Endothelial cell of umbilical vein (primary cell): Measurements from ENCODE around the gene PPP1R1A. TPM values are rescaled to one million over a fixed set of nuclear protein-coding genes. Genes with fewer than 3 reads are reported as not detected.

ENCODE experiments used
- BruUV-seq: library from RNA; stranded (reverse); fragments of 400-500 nt; replicated peaks from 2 replicates; lab custom pipeline; 2021; lab: Mats Ljungman, UMichigan
- CTCF ChIA-PET: fragments of 300-600, 350-600 bp; sonication (Branson Sonifier 250); formaldehyde crosslinking; loops from one replicate; lab custom pipeline; 2021; ENCODE audit warnings: antibody characterized with exemption, inconsistent platforms; lab: Charles Lee
- POLR2A ChIA-PET: fragments of 300-600, 350-600 bp; sonication (Branson Sonifier 250); formaldehyde crosslinking; loops from one replicate; lab custom pipeline; 2021; ENCODE audit warnings: antibody characterized with exemption, inconsistent platforms; lab: Charles Lee
- DNase-seq: peaks from one replicate; pipeline ENCODE4 v3.0.0-alpha.2; 2011; ENCODE audit warnings: low read depth, low spot score
- FAIRE-seq: peaks from 2 replicates; lab custom pipeline; 2011; peaks lifted over from hg19 to GRCh38; lab: Jason Lieb, UNC
- H2AFZ ChIP-seq: 2 replicates; pipeline ENCODE4 v1.6.0; 2012; ENCODE audit warnings: low read depth, low read length, control low read depth, inconsistent platforms
- H3K27ac ChIP-seq: 2 replicates; pipeline ENCODE4 v1.5.1; 2011; ENCODE audit warnings: low read depth, mild to moderate bottlenecking, control low read depth, low read length, moderate library complexity; ENCODE audit not compliant: insufficient read depth
- H3K27me3 ChIP-seq, 2 experiments: 2 replicates each; pipeline versions ENCODE4 v1.6.0 to v1.6.1; 2011; ENCODE audit warnings: low read length in 2 of 2, mixed read lengths in 1 of 2; ENCODE audit not compliant: control insufficient read depth in 2 of 2, insufficient read depth in 2 of 2
- H3K36me3 ChIP-seq, 2 experiments: 2 replicates in 1 of 2; 3 replicates in 1 of 2; pipeline ENCODE4 v1.5.1; 2011; ENCODE audit warnings: low read length in 2 of 2, mild to moderate bottlenecking in 1 of 2, moderate library complexity in 1 of 2; ENCODE audit not compliant: control insufficient read depth in 2 of 2, insufficient read depth in 2 of 2; ENCODE audit errors: extremely low read depth in 1 of 2
- H3K4me1 ChIP-seq: 3 replicates; pipeline ENCODE4 v1.5.1; 2011; ENCODE audit warnings: mild to moderate bottlenecking, low read length; ENCODE audit not compliant: control insufficient read depth, insufficient read depth; ENCODE audit errors: extremely low read depth
- H3K4me2 ChIP-seq: 2 replicates; pipeline ENCODE4 v1.6.1; 2011; ENCODE audit warnings: low read length, control low read depth, mixed read lengths; ENCODE audit not compliant: insufficient read depth
- H3K4me3 ChIP-seq, 3 experiments: fragments of 200-600 bp in 1 of 3; sonication (generic), shearing (Covaris generic) in 1 of 3; replicated peaks in 1 of 3; 2 replicates each; pipeline ENCODE4 v1.5.1; 2011 to 2016; ENCODE audit warnings: control low read depth in 3 of 3, low read length in 3 of 3, mild to moderate bottlenecking in 2 of 3, inconsistent platforms in 1 of 3, low read depth in 1 of 3, moderate library complexity in 1 of 3; ENCODE audit not compliant: insufficient read depth in 1 of 3
- H3K79me2 ChIP-seq: 2 replicates; pipeline ENCODE4 v1.6.0; 2012; ENCODE audit warnings: low read length, inconsistent platforms; ENCODE audit not compliant: control insufficient read depth, insufficient read depth
- H3K9ac ChIP-seq: replicated peaks from 2 replicates; pipeline ENCODE3; 2011; ENCODE audit warnings: low read length, control low read depth; ENCODE audit not compliant: insufficient read depth; ENCODE audit errors: extremely low read depth
- H3K9me1 ChIP-seq: replicated peaks from 3 replicates; pipeline ENCODE4 v1.6.0; 2011; ENCODE audit warnings: mild to moderate bottlenecking, low read length; ENCODE audit not compliant: control insufficient read depth, insufficient read depth; ENCODE audit errors: extremely low read depth
- H3K9me3 ChIP-seq: replicated peaks from 2 replicates; pipeline ENCODE4 v1.5.1; 2012; ENCODE audit warnings: low read length, inconsistent platforms; ENCODE audit not compliant: control insufficient read depth, insufficient read depth
- H4K20me1 ChIP-seq: replicated peaks from 2 replicates; pipeline ENCODE3; 2011; ENCODE audit warnings: mild to moderate bottlenecking, low read length; ENCODE audit not compliant: control insufficient read depth, insufficient read depth; ENCODE audit errors: extremely low read depth
- CTCF ChIP-seq, 2 donors: IDR thresholded peaks; 1 replicate in 1 of 2; 2 replicates in 1 of 2; pipeline ENCODE4 v1.5.1; 2011; ENCODE audit warnings: low read length in 2 of 2, mild to moderate bottlenecking in 2 of 2, moderate library complexity in 2 of 2, control low read depth in 1 of 2, inconsistent platforms in 1 of 2, low read depth in 1 of 2; ENCODE audit not compliant: insufficient read depth in 1 of 2; ENCODE audit errors: extremely low read depth in 1 of 2
- EZH2 ChIP-seq: IDR thresholded peaks from 2 replicates; pipeline ENCODE4 v1.6.1; 2012; ENCODE audit warnings: borderline replicate concordance, low read depth, mild to moderate bottlenecking, moderate library complexity, low read length, inconsistent platforms; ENCODE audit not compliant: severe bottlenecking
- FOS ChIP-seq: IDR thresholded peaks from 2 replicates; pipeline ENCODE4 v1.6.1; 2011; ENCODE audit warnings: mild to moderate bottlenecking, low read length, moderate library complexity, borderline replicate concordance; ENCODE audit not compliant: insufficient read depth
- GATA2 ChIP-seq: IDR thresholded peaks from 2 replicates; pipeline ENCODE4 v1.7.0; 2011; ENCODE audit warnings: low read depth, mild to moderate bottlenecking, moderate library complexity, mixed read lengths, low read length; ENCODE audit not compliant: insufficient read length, insufficient read depth
- JUN ChIP-seq: IDR thresholded peaks from 2 replicates; pipeline ENCODE4 v1.6.1; 2011; ENCODE audit warnings: borderline replicate concordance, low read depth; ENCODE audit not compliant: insufficient read length, insufficient read depth
- MAX ChIP-seq: IDR thresholded peaks from 2 replicates; pipeline ENCODE4 v1.6.1; 2011; ENCODE audit not compliant: insufficient read depth, insufficient read length
- MYC ChIP-seq: IDR thresholded peaks from one replicate; pipeline ENCODE4 v1.6.1; 2011; ENCODE audit warnings: mild to moderate bottlenecking, low read depth, low read length
- POLR2A ChIP-seq: IDR thresholded peaks from 2 replicates; pipeline ENCODE4 v1.6.1; 2012; ENCODE audit warnings: low read depth, mild to moderate bottlenecking, control low read depth, low read length
- POLR2AphosphoS5 ChIP-seq: IDR thresholded peaks from 2 replicates; pipeline ENCODE4 v1.6.1; 2012; ENCODE audit warnings: low read depth, mild to moderate bottlenecking, control low read depth, low read length, moderate library complexity; ENCODE audit not compliant: insufficient read depth
- dilution Hi-C: fragments of 300-500 bp; cut with MboI; formaldehyde crosslinking; loops from one replicate; pipeline ENCODE4 v1.15.0; 2019; ENCODE audit warnings: low sequenced_read_pairs; ENCODE audit not compliant: extremely low pct_ligation_motif_present
- intact Hi-C: fragments of 100-400 bp; cut with micrococcal nuclease; formaldehyde crosslinking; loops from one replicate; pipeline ENCODE4 v1.10.0; 2022
- polyA plus RNA-seq, 4 experiments: library from polyadenylated mRNA; depleted of rRNA in 3 of 4; stranded (reverse) in 3 of 4; unstranded in 1 of 4; fragments of >200 nt; gene quantifications; 2 replicates each; pipeline versions ENCODE4 v1.2.1 to v1.2.3, GENCODE V29; 2011 to 2012; ENCODE audit warnings: missing spikeins in 1 of 4
- total RNA-seq: library from RNA; stranded (reverse); gene quantifications from 2 replicates; pipeline ENCODE4 v1.2.3, GENCODE V29; 2021

Gene PPP1R1A
- total and polyA plus RNA-seq, 2 donors (not counting 3 experiments of a cell fraction or from before 2014, with no cell fraction given) = not detected

DNA sequence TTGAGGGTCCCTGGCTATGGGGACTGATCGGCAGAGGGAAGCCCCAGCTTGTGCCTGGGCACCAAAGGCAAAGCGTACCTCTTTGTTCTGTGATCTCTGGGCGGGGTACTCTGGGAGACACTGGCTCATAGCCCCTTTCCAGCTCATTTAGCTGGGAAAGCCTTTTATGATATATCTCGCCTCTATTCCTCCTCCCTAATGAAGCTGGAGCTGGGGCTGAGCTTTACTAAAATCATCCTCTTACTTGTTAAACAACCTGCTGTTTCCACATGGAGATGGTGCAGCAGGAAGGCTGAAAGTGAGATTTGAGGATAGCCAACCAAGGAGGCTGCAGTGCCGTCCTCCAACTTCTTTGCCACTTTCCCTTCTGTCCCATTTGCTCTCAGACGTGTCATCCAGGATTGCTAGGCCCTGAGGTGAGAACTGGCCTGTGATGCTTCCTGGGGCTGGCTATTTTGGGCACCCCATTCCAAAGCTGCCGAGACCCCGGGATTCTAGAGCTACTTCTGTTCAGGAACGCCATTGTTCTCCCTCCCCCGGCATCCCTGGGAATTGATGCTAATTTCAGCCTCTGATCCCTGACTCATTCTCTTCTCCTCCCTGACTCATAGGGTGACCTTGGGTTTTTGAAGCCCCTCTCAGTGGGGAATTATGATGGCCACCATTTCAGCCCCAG lies 23.0 kb downstream of the PPP1R1A start:
- ChIA-PET CTCF (interaction anchor here (1.1 to 5.1 kb wide), 2 partner anchors 13 to 39 kb away, joined by 3 to 30 read pairs; no protein-coding TSS in a partner anchor), POLR2A (no interaction called here)
- Histone ChIP-seq H3K4me1 (no peaks in the 10 kb centered on the region), H3K4me3 (no peak overlapping the region), H3K4me2 (no peak overlapping the region), H4K20me1 (no peaks in the 10 kb centered on the region), H3K9ac (no peak overlapping the region), H3K9me3 (no peaks in the 10 kb centered on the region), H3K36me3 (no peaks in the 10 kb centered on the region), H3K9me1 (no peaks in the 10 kb centered on the region), H2AFZ (no peak overlapping the region), H3K27ac (no peak overlapping the region), H3K27me3 (peaks cover 25 to 26% of the 10 kb centered on the region in 2 experiments), H3K79me2 (no peaks in the 10 kb centered on the region)
- intact Hi-C loops = no loop called here
- FAIRE-seq = no peak
- dilution Hi-C loops = no loop called here
- DNase-seq = no peak
- no TSS peak for BruUV-seq
- no peak for TF ChIP-seq MAX
- TF ChIP-seq CTCF (IDR thresholded peaks at IDR 0.05; ENCODE audit: extremely low read depth in 1 of 2, insufficient read depth in 1 of 2, low read depth in 1 of 2, low read length in 2 of 2) = no peak
- TF ChIP-seq MYC = no peak
- no peak for TF ChIP-seq POLR2AphosphoS5
- no peak for TF ChIP-seq JUN
- no peak for TF ChIP-seq GATA2
- TF ChIP-seq FOS = no peak
- no peak for TF ChIP-seq EZH2
- TF ChIP-seq POLR2A = no peak
